HG03039 (cell line): ENCODE measurements around the gene NDC80.

Experiments used
- ATAC-seq: cut with Tn5 transposase; IDR thresholded peaks from one replicate; pipeline ENCODE4 v1.9.1; 2021; ENCODE audit warnings: mild to moderate bottlenecking, moderate library complexity; ENCODE audit not compliant: unreplicated experiment

Gene NDC80

GRCh38 chr18:2555895-2556294, 15.5 kb upstream of the NDC80 start:
- ATAC-seq: no peak

GRCh38 chr18:2557536-2557935, 13.8 kb upstream of the NDC80 start:
- ATAC-seq: no peak

- no peak for ATAC-seq
Measured at GRCh38 chr18:2559249-2559648, 12.1 kb upstream of the NDC80 start.

GRCh38 chr18:2564373-2564772, 7.0 kb upstream of the NDC80 start:
- no peak for ATAC-seq

GRCh38 chr18:2568129-2568528, 3.2 kb upstream of the NDC80 start:
- ATAC-seq: no peak

GRCh38 chr18:2568605-2569004, 2.8 kb upstream of the NDC80 start:
- ATAC-seq: no peak

- ATAC-seq: no peak
Measured at GRCh38 chr18:2569338-2570207, 1.8 kb upstream of the NDC80 start.

GRCh38 chr18:2570772-2571199, 571 bp upstream of the NDC80 start:
- peak; percentile 42 for ATAC-seq

GRCh38 chr18:2572171-2572569, 813 bp downstream of the NDC80 start:
- ATAC-seq: peak; percentile 23

- ATAC-seq: no peak
Measured at GRCh38 chr18:2572892-2573291, 1.5 kb downstream of the NDC80 start.

- no peak for ATAC-seq
Measured at GRCh38 chr18:2573408-2573807, 2.1 kb downstream of the NDC80 start.

- ATAC-seq: no peak
Measured at GRCh38 chr18:2587788-2588187, 16.4 kb downstream of the NDC80 start.

- ATAC-seq: no peak
Measured at GRCh38 chr18:2588666-2589344, 17.4 kb downstream of the NDC80 start.

GRCh38 chr18:2589345-2590068, 18.1 kb downstream of the NDC80 start:
- no peak for ATAC-seq

GRCh38 chr18:2590303-2590702, 18.9 kb downstream of the NDC80 start:
- ATAC-seq: no peak

- no peak for ATAC-seq
Measured at GRCh38 chr18:2597639-2598038, 26.3 kb downstream of the NDC80 start.

GRCh38 chr18:2602844-2603243, 31.5 kb downstream of the NDC80 start:
- no peak for ATAC-seq

- no peak for ATAC-seq
Measured at GRCh38 chr18:2606335-2606734, 35.0 kb downstream of the NDC80 start.

- no peak for ATAC-seq
Measured at GRCh38 chr18:2609604-2610003, 38.2 kb downstream of the NDC80 start.

- no peak for ATAC-seq
Measured at GRCh38 chr18:2610549-2610948, 39.2 kb downstream of the NDC80 start.

GRCh38 chr18:2612996-2613395, 41.6 kb downstream of the NDC80 start:
- ATAC-seq: no peak
